Stimulated activated CD8-positive, alpha-beta memory T cell treated with anti-CD3 and anti-CD28 coated beads, Interleukin-12 subunit alpha, Interleukin-12 subunit beta, amount 100 ng/mL, for 4 hours (primary cell): ENCODE data around the gene GALK1.

ENCODE experiments used
- DNase-seq: peaks from one replicate; pipeline ENCODE4 v3.0.0-alpha.2; 2020; ENCODE audit warnings: low read depth

The GALK1 gene

DNA sequence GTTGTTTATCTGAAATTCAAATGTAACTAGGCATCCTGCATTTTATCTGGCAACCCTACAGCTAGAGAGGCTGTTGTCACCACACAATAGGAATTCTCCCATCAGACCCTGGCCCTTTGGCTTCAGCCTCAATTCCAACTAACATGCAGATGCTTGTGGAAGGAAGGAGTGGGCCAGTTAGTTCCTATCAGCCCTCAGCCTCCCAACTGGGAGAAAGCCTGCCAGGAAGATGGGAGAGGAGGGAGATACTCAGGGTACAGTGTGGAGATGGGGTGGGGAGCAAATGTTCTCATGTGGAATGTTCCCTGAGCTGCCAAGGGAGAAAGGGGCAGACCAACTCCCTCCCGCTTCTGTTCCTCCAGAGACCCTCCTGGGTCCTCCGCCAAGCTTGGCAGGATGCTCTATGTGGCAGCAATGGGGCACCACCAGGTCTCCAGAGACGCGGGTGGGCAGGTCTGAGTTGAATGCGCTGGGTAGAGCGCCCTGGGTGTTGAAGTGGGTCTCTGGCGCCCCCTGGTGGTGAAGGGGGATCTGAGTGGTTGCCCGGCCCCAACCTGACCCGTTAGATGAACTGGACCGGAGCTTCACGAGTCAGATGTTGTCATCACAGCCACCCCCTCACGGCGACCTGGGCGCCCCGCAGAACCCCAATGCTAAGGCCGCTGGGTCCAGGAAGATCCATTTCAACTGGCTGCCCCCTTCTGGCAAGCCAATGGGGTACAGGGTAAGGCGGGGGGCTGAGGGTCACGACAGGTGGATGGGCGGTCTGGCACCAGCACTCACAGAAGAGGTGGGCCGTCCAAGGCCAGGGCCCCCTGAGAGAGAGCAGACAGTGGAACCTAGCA, 15.2 kb downstream of the GALK1 start:
- DNase-seq: peak; percentile 72

DNA sequence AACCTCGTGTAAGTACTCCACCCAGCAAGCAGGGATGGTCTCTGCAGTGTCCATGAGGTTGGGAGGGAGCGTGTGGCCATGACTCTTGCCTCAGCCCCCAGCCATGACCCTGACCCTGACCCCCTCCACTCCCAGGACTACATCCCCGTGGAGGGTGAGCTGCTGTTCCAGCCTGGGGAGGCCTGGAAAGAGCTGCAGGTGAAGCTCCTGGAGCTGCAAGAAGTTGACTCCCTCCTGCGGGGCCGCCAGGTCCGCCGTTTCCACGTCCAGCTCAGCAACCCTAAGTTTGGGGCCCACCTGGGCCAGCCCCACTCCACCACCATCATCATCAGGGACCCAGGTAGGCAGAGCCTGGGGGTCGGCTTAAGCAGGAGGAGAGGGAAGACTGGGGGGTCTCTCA, 16.3 kb downstream of the GALK1 start:
- DNase-seq: no peak

DNA sequence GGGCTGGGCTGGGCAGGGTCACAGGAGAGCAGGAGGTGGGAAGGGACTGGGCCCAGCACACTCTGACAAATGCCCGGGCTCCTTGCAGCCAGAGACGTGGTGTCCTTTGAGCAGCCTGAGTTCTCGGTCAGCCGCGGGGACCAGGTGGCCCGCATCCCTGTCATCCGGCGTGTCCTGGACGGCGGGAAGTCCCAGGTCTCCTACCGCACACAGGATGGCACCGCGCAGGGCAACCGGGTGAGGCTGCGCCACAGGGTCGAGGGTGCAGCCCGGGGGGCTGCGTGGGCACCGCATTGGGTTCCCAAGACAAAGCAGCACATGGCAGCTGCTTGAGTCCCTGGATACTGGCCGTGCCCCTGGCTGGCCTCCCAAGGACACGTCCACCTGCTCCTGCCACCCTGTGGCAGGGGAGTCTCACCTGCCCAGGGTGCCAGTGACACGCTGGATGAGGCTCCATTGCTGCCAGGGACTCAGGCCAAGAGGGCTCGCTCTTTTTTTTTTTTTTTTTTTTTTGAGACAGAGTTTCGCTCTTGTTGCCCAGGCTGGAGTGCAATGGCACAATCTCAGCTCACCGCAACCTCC, 21.3 kb downstream of the GALK1 start:
- no peak for DNase-seq

DNA sequence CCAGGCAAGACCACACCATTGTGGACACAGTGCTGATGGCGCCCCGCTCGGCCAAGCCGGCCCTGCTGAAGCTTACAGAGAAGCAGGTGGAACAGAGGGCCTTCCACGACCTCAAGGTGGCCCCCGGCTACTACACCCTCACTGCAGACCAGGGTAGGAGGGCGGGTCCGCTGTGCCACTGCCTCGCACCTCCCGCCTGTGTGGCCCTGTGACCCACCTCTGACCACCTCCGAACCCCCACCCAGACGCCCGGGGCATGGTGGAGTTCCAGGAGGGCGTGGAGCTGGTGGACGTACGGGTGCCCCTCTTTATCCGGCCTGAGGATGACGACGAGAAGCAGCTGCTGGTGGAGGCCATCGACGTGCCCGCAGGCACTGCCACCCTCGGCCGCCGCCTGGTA, 22.7 kb downstream of the GALK1 start:
- DNase-seq: no peak

DNA sequence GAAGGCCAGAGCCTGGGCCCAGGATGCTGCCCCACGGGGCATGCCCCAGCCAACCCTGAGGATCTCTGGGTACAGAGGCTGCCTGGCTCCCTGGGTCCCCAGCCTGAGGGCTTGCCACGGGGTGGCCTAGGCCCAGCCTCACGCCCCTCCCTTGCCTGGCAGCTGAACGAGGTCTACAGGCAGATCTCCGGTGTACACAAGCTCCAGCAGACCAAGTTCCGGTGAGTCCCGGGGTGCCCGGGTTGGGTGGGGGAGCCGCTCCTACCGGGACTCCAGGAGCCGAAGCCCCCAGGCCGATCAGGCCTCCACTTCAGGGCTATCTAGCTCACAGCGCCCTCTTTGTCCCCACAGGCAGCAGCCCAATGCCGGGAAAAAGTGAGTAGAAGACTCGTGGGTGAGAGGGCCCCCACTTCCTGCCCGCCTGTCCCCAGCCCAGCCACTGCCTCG, 24.3 kb downstream of the GALK1 start:
- DNase-seq: no peak

DNA sequence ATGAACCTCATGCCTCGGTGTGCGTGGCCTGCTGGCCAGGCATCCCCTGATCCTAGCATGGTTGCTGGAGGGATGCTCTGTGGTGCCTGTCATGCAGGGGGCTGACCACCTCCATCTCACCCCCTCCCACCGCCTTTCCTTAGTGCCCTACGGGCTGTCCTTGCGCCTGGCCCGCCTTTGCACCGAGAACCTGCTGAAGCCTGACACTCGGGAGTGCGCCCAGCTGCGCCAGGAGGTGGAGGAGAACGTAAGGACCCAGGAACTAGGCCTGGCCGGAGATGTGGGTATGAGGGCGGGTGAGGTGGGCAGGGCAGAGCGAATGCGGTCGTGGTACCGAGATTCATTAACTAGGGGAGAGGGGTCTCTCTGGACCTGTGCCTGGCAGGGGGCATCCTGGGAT, 24.8 kb downstream of the GALK1 start:
- no peak for DNase-seq

DNA sequence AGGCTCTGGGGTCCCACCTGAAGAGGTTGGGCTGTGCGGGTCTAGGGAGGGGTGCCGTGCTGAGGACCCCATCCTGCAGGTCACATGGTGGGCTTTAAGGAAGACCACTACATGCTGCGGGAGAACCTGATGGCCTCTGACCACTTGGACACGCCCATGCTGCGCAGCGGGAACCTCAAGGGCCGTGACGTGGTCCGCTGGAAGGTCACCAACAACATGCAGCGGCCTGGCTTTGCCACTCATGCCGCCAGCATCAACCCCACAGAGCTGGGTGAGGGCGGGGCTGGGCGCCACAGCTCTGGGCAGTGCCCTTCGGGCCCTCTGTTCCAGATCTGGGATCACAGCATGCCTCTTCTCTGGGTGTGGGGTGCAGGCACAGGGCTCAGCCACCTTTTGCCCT, 25.2 kb downstream of the GALK1 start:
- no peak for DNase-seq

DNA sequence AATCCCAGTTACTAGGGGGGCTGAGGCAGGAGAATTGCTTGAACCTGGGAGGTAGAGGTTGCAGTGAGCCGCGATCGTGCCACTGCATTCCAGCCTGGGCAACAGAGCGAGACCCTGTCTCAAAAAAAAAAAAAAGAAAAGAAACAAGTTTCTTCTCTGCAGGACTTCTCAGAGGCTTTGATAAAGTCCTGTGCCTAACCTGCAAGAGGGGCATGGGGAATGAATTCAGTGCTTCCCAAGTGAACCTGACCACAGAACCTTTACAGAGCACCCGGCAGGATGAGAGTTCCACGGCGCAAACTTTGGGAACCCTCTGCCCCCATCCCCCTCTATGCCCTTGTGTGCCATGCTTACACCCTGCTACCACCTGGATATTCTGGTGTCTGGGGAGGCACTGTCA, 25.8 kb downstream of the GALK1 start:
- DNase-seq: no peak

DNA sequence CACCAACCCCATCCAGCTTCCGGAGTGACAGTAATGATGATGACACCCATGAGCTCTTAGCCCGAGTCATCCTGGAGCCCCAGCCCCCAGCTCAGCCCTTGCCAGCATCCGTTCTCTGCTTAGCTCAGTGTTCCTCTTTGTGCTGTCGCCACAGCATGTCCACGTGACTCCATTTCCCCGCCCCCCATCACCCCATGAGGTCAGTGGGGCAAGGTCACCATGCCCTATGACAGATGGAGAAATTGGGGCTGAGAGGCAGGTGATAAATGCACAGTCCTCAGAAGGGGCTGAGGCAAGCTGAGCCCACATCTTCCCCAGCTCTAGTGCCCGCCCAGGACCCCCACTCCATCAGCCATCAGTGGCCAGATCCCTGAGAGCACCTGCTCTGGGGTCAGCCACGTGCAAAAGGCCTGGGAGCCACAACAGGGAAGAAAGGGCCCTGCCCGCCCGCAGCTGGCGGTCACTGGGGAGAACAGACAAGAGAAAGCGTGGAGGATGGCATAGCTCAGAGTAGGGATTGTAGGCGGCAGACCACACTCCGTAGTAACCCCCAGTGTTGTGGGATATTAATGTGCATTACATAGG, 26.7 kb downstream of the GALK1 start:
- no peak for DNase-seq

DNA sequence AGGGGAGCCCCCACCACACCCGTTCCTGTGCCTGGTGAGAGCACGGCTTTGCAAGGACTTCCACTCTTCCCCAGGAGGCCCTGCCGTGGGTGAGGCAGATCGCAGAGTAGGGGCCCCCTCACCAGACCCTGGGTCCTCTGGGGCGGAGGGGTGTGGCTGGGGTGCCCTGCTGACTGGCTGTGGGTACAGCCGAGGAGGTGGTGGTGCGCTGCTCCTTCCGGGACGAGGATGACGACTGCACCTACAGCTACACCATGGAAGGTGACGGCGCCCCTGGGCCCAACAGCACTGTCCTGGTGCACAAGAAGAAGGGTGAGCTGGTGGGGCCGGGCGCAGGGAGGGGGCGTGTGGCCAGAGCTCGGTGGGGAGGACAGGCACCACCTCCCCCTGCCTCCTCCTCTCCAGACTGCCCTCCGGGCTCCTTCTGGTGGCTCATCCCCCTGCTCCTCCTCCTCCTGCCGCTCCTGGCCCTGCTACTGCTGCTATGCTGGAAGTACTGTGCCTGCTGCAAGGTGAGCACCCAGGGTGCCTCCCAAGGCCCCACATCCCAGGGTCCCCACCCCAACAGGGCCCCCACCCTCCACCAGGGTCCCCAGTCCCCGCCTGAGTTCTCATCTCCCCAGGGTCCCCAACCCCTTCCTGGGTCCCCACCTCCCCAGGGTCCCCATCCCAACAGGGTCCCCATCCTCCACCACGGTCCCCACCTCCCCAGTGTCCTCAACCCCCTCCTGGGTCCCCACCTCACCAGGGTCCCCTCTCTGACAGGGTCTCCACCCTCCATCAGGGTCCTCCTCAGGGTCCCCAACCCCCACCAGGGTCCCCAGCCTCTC, 27.6 kb downstream of the GALK1 start:
- no peak for DNase-seq

DNA sequence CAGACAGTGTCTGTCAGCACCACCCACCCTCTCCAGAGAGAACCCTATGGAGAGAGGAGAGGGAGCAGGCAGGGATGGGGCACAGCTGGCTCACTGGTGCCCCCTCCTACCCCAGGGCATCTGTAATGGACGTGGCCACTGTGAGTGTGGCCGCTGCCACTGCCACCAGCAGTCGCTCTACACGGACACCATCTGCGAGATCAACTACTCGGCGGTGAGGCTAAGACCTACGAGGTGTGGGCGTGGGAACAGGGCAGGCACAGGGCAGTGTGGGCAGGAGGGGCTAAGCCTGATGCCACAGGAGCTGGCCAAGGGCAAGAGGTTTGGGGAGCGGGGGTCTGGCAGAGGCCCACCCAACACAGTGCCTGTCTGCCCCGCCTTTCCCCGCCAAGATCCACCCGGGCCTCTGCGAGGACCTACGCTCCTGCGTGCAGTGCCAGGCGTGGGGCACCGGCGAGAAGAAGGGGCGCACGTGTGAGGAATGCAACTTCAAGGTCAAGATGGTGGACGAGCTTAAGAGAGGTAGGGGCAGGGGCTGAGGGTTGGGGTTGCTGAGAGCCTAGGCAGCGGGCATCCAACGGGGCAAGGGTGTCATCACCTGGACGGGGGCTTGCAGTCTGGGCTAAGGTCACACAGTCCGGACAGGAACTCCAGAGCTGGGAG, 28.7 kb downstream of the GALK1 start:
- DNase-seq: no peak

DNA sequence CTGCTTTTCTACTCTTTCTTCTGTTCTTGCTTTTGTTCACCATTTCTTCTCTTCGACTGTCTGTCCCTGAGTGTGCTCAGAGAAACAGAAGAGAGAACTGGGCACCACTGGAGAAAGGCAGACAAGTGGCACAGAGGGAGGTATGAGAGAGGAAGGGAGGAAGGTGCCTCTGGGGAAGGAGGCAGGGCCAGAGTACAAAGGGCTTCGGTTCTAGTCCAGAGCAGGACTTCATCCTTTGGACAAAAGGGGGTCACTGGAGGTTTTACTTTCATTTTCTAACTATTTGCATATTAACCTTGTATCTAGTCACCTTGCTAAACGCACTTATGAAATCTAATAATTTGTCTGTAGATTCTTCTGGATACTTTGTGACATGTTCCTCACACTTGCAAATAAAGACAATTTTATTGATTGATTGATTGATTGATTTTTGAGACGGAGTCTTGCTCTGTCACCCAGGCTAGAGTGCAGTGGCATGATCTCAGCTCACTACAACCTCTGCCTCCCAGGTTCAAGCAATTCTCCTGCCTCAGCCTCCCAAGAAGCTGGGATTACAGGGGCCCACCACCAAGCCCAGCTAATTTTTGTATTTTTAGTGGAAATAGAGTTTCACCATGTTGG, 30.2 kb downstream of the GALK1 start:
- no peak for DNase-seq

DNA sequence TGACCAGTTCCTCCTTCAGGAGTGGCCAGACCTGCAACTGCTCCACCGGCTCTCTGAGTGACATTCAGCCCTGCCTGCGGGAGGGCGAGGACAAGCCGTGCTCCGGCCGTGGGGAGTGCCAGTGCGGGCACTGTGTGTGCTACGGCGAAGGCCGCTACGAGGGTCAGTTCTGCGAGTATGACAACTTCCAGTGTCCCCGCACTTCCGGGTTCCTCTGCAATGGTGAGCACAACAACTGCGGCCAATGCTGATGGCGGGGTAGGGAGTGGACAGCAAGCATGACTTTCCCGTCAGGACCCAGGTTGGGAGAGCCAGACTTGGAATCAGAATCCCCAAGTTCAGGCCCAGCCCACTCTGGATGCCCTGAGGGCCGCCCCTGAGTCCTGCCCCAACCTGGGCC, 31.5 kb downstream of the GALK1 start:
- no peak for DNase-seq

DNA sequence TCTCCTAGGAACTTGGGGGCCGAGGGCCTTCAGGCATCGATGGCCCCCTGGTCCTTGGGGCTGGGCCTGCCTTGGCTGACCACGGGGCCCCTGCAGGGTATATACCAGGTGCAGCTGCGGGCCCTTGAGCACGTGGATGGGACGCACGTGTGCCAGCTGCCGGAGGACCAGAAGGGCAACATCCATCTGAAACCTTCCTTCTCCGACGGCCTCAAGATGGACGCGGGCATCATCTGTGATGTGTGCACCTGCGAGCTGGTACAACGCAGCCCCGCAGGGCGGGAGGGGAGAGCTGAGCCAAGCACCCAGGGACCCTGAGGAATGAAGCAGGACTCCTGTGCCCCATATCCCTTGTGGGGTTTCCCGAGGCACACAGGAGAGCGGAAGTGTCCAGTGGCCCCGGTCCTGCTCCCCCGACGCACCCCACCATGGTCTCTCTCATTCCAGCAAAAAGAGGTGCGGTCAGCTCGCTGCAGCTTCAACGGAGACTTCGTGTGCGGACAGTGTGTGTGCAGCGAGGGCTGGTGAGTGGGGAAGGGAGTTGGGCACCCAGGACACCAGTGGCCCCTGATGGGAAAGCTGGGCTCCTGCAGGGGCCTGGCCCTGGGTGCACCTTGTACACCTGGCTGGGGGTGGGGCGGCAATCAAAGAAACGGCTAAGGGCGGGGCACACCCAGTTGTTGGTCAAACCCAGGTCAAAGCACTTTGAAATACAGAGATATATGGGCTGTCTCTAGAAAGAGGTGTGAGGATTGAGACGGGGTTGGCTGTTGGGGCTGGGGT, 33.1 kb downstream of the GALK1 start:
- DNase-seq: no peak

DNA sequence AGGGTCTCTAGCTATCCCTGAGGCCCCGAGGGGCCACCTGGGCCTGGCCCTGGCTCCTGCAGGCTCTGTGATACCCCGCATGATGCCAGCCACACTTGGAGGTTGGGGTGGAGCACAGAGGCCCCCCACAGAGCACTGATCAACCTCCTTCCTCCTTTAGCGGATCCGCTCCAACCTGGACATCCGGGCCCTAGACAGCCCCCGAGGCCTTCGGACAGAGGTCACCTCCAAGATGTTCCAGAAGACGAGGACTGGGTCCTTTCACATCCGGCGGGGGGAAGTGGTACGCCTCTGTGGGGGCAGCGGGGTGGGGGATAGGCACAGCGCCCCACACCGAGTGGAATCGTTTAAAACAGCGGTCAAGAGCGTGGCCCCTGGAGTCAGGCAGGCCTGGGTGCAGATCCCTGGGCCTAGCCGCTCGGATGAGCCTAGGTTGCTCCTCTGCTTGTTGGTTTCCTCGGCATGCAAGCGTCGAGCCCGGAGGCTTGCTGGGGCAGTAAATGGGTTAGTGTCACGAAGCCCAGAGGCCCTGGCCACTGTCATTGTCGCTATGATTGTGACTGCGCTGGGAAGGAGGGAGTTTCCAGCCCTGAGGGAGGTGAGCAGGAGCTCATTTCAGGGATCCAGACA, 33.8 kb downstream of the GALK1 start:
- DNase-seq: no peak

DNA sequence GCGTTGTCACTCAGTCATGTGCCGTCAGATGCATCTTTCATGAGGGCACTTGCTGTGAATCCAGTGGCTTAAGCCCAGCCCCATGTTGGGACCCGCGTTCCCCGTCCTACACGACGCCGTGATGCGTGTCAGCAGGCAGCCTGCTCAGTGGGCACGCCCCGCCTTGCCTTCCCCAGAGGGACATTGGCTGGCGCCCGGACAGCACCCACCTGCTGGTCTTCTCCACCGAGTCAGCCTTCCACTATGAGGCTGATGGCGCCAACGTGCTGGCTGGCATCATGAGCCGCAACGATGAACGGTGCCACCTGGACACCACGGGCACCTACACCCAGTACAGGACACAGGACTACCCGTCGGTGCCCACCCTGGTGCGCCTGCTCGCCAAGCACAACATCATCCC, 34.9 kb downstream of the GALK1 start:
- DNase-seq: no peak

DNA sequence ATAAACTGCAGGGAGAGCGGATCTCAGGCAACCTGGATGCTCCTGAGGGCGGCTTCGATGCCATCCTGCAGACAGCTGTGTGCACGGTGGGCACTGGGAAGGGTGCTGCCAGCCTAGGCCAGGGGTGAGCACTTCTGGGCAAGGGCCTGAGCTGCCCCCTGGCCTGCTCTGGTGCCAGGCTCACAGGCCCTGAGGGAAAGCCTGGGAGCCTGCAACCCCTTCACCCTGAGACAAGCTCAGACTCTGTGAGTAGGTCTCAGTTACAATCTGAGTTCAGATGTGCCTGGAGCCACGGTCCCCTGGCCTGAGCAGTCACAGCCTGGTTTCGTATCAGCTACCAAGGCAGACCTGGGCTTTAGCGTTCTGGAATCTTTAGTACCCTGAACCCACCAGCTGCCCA, 35.6 kb downstream of the GALK1 start:
- DNase-seq: no peak

DNA sequence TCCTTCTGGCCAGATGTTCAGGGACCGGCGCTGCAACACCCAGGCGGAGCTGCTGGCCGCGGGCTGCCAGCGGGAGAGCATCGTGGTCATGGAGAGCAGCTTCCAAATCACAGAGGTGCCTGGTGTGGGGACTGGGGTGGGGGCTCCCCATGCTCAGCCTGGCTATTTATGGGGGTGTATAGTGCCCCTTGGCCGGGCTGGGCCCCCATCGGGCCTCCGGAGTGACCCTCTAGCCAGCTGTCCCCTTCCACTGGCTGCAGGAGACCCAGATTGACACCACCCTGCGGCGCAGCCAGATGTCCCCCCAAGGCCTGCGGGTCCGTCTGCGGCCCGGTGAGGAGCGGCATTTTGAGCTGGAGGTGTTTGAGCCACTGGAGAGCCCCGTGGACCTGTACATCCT, 37.6 kb downstream of the GALK1 start:
- no peak for DNase-seq

DNA sequence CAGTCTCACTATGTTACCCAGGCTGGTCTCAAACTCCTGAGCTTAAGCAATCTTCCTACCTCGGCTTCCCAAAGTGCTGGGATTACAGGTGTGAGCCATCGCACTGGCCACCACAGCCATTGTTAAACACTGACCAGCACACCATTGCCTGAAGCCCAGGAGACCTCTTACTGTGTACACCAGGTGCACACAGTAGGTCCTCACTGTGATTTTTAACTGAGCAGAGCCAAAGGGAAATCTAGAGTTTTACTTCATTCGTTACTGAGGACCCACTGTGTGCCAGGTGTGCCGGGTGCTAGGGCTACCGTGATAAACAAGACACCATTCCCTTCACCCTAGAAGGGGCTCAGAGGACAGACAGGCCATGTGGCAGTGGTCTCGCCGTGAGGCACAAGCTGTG, 39.5 kb downstream of the GALK1 start:
- no peak for DNase-seq
